HUES6 (cell line): Measurements from ENCODE around the gene XXYLT1.

Experiments used
- H3K27ac ChIP-seq: 2 replicates; pipeline ENCODE4 v1.7.0; 2013; ENCODE audit warnings: low read depth, mild to moderate bottlenecking, low read length, inconsistent platforms
- H3K27me3 ChIP-seq: 2 replicates; pipeline ENCODE4 v1.6.1; 2013; ENCODE audit warnings: low read length; ENCODE audit not compliant: control insufficient read depth, insufficient read depth
- H3K36me3 ChIP-seq: 2 replicates; pipeline ENCODE4 v1.6.1; 2013; ENCODE audit warnings: low read length; ENCODE audit not compliant: control insufficient read depth, insufficient read depth
- H3K4me1 ChIP-seq: 2 replicates; pipeline ENCODE4 v1.6.1; 2013; ENCODE audit warnings: low read length; ENCODE audit not compliant: control insufficient read depth, insufficient read depth
- H3K4me3 ChIP-seq: 2 replicates; pipeline ENCODE4 v1.5.1; 2013; ENCODE audit warnings: low read depth, low read length
- H3K9ac ChIP-seq: one replicate; pipeline ENCODE4 v1.6.1; 2013; ENCODE audit warnings: mild to moderate bottlenecking, low read length
- H3K9me3 ChIP-seq: 2 replicates; pipeline ENCODE4 v1.6.1; 2013; ENCODE audit warnings: low read depth, low read length; ENCODE audit not compliant: control insufficient read depth, insufficient read depth

XXYLT1 gene

GRCh38 chr3:195036203-195036505 lies 234.8 kb downstream of the XXYLT1 start:
- Histone ChIP-seq H3K4me1 (peaks cover 74% of the 10 kb centered on the region), H3K27me3 (no peaks in the 10 kb centered on the region), H3K9ac (no peak overlapping the region), H3K36me3 (no peaks in the 10 kb centered on the region), H3K27ac (no peak overlapping the region), H3K4me3 (no peak overlapping the region), H3K9me3 (no peaks in the 10 kb centered on the region)

GRCh38 chr3:195035345-195036202 lies 235.4 kb downstream of the XXYLT1 start:
- no peaks in the 10 kb centered on the region for H3K9me3 ChIP-seq
- H3K36me3 ChIP-seq = no peaks in the 10 kb centered on the region
- H3K27me3 ChIP-seq = no peaks in the 10 kb centered on the region
- no peak overlapping the region for H3K27ac ChIP-seq
- H3K4me3 ChIP-seq = no peak overlapping the region
- peaks cover 74% of the 10 kb centered on the region for H3K4me1 ChIP-seq
- H3K9ac ChIP-seq = no peak overlapping the region

GRCh38 chr3:195034541-195034940 lies 236.4 kb downstream of the XXYLT1 start:
- Histone ChIP-seq H3K27ac (no peak overlapping the region), H3K27me3 (no peaks in the 10 kb centered on the region), H3K9me3 (no peaks in the 10 kb centered on the region), H3K9ac (no peak overlapping the region), H3K36me3 (no peaks in the 10 kb centered on the region), H3K4me3 (no peak overlapping the region), H3K4me1 (peaks cover 71% of the 10 kb centered on the region)

- H3K9me3 ChIP-seq = no peaks in the 10 kb centered on the region
- H3K27me3 ChIP-seq = no peaks in the 10 kb centered on the region
- H3K9ac ChIP-seq = no peak overlapping the region
- no peak overlapping the region for H3K27ac ChIP-seq
- peaks cover 66% of the 10 kb centered on the region for H3K4me1 ChIP-seq
- no peak overlapping the region; the same call in 1 of the 2 replicates for H3K4me3 ChIP-seq
- H3K36me3 ChIP-seq = no peaks in the 10 kb centered on the region
Measured at GRCh38 chr3:195034101-195034500, 236.9 kb downstream of the XXYLT1 start.

- Histone ChIP-seq H3K36me3 (no peaks in the 10 kb centered on the region), H3K9me3 (no peaks in the 10 kb centered on the region), H3K27ac (no peak overlapping the region; the same call in 1 of the 2 replicates), H3K4me1 (peaks cover 65% of the 10 kb centered on the region), H3K4me3 (peak overlapping the region; percentile 19; the same call in 1 of the 2 replicates), H3K27me3 (no peaks in the 10 kb centered on the region), H3K9ac (no peak overlapping the region)
Measured at GRCh38 chr3:195033531-195034091, 237.3 kb downstream of the XXYLT1 start.

- no peak overlapping the region for H3K9ac ChIP-seq
- no peaks in the 10 kb centered on the region for H3K27me3 ChIP-seq
- H3K9me3 ChIP-seq = no peaks in the 10 kb centered on the region
- no peak overlapping the region for H3K4me3 ChIP-seq
- H3K36me3 ChIP-seq = no peaks in the 10 kb centered on the region
- H3K27ac ChIP-seq = no peak overlapping the region
- peaks cover 65% of the 10 kb centered on the region for H3K4me1 ChIP-seq
Measured at GRCh38 chr3:195032955-195033354, 238.0 kb downstream of the XXYLT1 start.

GRCh38 chr3:195032106-195032759 lies 238.7 kb downstream of the XXYLT1 start:
- no peak overlapping the region for H3K9ac ChIP-seq
- H3K36me3 ChIP-seq = no peaks in the 10 kb centered on the region
- no peak overlapping the region for H3K4me3 ChIP-seq
- no peaks in the 10 kb centered on the region for H3K27me3 ChIP-seq
- peaks cover 65% of the 10 kb centered on the region for H3K4me1 ChIP-seq
- no peak overlapping the region for H3K27ac ChIP-seq
- H3K9me3 ChIP-seq = no peaks in the 10 kb centered on the region

- Histone ChIP-seq H3K4me3 (no peak overlapping the region), H3K27me3 (no peaks in the 10 kb centered on the region), H3K4me1 (peaks cover 63% of the 10 kb centered on the region), H3K9ac (peak overlapping the region; percentile 62), H3K27ac (peak overlapping the region; percentile 45; the same call in 1 of the 2 replicates), H3K36me3 (no peaks in the 10 kb centered on the region), H3K9me3 (no peaks in the 10 kb centered on the region)
Measured at GRCh38 chr3:195031574-195032003, 239.4 kb downstream of the XXYLT1 start.

GRCh38 chr3:195030791-195031321 lies 240.1 kb downstream of the XXYLT1 start:
- H3K4me1 ChIP-seq = peaks cover 56% of the 10 kb centered on the region
- no peaks in the 10 kb centered on the region for H3K9me3 ChIP-seq
- H3K27me3 ChIP-seq = no peaks in the 10 kb centered on the region
- no peak overlapping the region for H3K4me3 ChIP-seq
- H3K9ac ChIP-seq = peak overlapping the region; percentile 62
- peak overlapping the region; percentile 45; the same call in 1 of the 2 replicates for H3K27ac ChIP-seq
- no peaks in the 10 kb centered on the region for H3K36me3 ChIP-seq

- Histone ChIP-seq H3K27ac (no peak overlapping the region), H3K27me3 (no peaks in the 10 kb centered on the region), H3K36me3 (no peaks in the 10 kb centered on the region)
Measured at GRCh38 chr3:195028877-195029606, 241.9 kb downstream of the XXYLT1 start.

More at GRCh38 chr3:195028877-195029606, 241.9 kb downstream of the XXYLT1 start:
- H3K9ac ChIP-seq = no peak overlapping the region
- H3K4me1 ChIP-seq = peaks cover 40% of the 10 kb centered on the region
- peaks cover 3% of the 10 kb centered on the region for H3K9me3 ChIP-seq
- no peak overlapping the region for H3K4me3 ChIP-seq
